Activated T-cell treated with anti-CD3 and anti-CD28 coated beads, Interleukin-2, amount 50 U/mL, for 24 hours (primary cell): ENCODE results near the gene VPS72.
A peak's percentile ranks its signal among the peaks of the same experiment; 100 is the strongest.
"Not testable (repeated sequence)": the region's sequence is repeated elsewhere in the genome, so short reads cannot be mapped to it uniquely, and the experiment has no call there.

Experiments used
- DNase-seq: peaks from one replicate; pipeline ENCODE4 v3.0.0-alpha.2; 2020
- H3K27ac Mint-ChIP-seq: 2 replicates; pipeline ENCODE4 v1.8.0; 2020; ENCODE audit warnings: mild to moderate bottlenecking, mixed read lengths
- H3K27me3 Mint-ChIP-seq: 2 replicates; pipeline ENCODE4 v1.8.0; 2020; ENCODE audit warnings: mixed read lengths
- H3K36me3 Mint-ChIP-seq: 2 replicates; pipeline ENCODE4 v1.8.0; 2020; ENCODE audit warnings: low read depth, mixed read lengths
- H3K4me1 Mint-ChIP-seq: 2 replicates; pipeline ENCODE4 v1.8.0; 2020; ENCODE audit warnings: low read depth, mixed read lengths
- H3K4me3 Mint-ChIP-seq: 2 replicates; pipeline ENCODE4 v1.8.0; 2020; ENCODE audit warnings: mild to moderate bottlenecking, moderate library complexity, mixed read lengths
- H3K9me3 Mint-ChIP-seq: 2 replicates; pipeline ENCODE4 v1.8.0; 2020; ENCODE audit warnings: mixed read lengths

The VPS72 gene, protein sequence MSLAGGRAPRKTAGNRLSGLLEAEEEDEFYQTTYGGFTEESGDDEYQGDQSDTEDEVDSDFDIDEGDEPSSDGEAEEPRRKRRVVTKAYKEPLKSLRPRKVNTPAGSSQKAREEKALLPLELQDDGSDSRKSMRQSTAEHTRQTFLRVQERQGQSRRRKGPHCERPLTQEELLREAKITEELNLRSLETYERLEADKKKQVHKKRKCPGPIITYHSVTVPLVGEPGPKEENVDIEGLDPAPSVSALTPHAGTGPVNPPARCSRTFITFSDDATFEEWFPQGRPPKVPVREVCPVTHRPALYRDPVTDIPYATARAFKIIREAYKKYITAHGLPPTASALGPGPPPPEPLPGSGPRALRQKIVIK

GRCh38 chr1:151189637-151190445 lies at the start of gene VPS72:
VPS72 (minus strand) TSS chr1:151190197; CDS start chr1:151190121, 76 bp downstream.
- peak; percentile 88 for DNase-seq
- Mint-ChIP-seq H3K4me3 (peak within 1 kb of the TSS; percentile 96), H3K27me3 (no peaks in the 10 kb centered on the region), H3K9me3 (no peaks in the 10 kb centered on the region), H3K27ac (peak within 1 kb of the TSS; percentile 96), H3K4me1 (peaks cover 27% of the 10 kb centered on the region), H3K36me3 (peaks cover 25% of the 10 kb centered on the region)

DNA sequence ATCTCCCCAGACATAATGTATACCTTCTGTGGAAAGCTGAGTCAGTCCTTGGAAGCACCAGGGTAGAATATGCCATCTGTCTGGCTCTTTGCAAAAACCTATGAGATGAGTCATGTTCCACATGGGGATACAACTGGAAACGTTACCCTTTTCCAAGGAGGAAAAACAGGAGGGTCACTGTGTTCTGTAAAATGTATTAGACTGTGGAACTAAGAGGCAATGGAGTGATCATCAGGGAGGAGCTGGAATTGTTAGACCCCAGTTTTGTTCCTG lies 48.4 kb upstream of the VPS72 start:
- no peaks in the 10 kb centered on the region for H3K9me3 Mint-ChIP-seq
- H3K27me3 Mint-ChIP-seq = no peaks in the 10 kb centered on the region
- no peak overlapping the region for H3K27ac Mint-ChIP-seq
- no peak overlapping the region for H3K4me3 Mint-ChIP-seq
- H3K4me1 Mint-ChIP-seq = peaks cover 2% of the 10 kb centered on the region
- H3K36me3 Mint-ChIP-seq = peaks cover 96% of the 10 kb centered on the region
- no peak for DNase-seq

DNA sequence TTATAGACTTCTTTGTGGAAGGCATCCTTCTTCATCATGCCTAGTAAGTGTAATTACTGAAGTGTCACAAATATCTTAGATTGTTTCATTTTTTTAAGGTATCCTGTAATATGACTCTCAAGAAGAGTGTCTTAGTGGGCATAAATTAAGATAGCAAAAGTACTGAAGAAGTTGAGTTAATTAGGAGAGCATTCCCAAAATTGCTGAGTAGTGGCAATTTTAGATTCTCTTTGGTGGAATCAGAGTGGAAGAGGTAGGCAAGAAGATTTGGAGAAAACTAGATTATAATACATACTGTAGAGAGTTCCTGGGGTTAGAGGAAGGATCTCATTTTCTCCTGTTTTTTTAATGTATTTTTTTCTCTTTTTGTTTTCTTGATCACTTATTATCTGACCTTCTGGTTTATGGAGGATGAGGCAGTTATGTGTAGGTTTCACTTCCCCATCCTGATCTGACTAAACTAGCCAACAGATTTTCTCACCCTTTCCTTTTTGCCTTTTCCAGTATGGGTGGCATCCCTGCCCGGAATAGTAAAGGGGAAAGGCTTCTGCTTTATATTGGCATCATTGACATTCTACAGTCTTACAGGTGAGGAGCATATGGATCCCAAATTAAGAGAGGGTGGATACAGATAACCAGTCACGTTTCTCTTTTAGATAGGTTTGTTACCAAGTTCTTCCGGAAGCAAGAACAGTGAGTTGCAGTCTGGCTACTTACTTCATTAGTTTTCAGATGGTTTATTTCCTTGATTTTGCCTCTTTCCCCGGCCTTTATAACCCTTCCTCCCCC lies 47.9 kb upstream of the VPS72 start:
- H3K4me1 Mint-ChIP-seq = peaks cover 2% of the 10 kb centered on the region
- H3K36me3 Mint-ChIP-seq = peaks cover 95% of the 10 kb centered on the region

DNA sequence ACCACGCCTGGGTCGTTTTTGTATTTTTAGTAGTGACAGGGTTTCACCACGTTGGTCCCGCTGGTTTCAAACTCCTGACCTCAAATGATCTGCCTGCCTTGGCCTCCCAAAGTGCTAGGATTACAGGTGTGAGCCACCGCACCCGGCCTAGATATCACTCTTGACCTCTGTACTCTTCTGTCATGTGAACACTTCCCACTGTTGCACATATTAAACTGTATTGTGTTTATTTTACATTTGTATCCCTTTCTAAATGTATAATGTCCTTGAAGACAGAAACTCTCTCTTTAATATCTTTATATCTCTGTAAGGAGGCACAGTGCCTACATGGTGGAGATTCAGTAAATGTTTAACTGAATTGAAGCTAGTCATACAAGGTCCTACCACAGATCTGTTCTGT lies 45.2 kb upstream of the VPS72 start:
- H3K9me3 Mint-ChIP-seq = no peaks in the 10 kb centered on the region
- peak overlapping the region; percentile 1 for H3K27ac Mint-ChIP-seq
- H3K27me3 Mint-ChIP-seq = no peaks in the 10 kb centered on the region
- H3K4me1 Mint-ChIP-seq = peaks cover 2% of the 10 kb centered on the region
- no peak overlapping the region for H3K4me3 Mint-ChIP-seq
- DNase-seq = peak; percentile 2
- H3K36me3 Mint-ChIP-seq = peaks cover 97% of the 10 kb centered on the region

More for the DNA sequence above, 47.9 kb upstream of the VPS72 start:
- Mint-ChIP-seq H3K4me3 (no peak overlapping the region), H3K27ac (peak overlapping the region; percentile 6), H3K27me3 (no peaks in the 10 kb centered on the region), H3K9me3 (no peaks in the 10 kb centered on the region)
- no peak for DNase-seq

DNA sequence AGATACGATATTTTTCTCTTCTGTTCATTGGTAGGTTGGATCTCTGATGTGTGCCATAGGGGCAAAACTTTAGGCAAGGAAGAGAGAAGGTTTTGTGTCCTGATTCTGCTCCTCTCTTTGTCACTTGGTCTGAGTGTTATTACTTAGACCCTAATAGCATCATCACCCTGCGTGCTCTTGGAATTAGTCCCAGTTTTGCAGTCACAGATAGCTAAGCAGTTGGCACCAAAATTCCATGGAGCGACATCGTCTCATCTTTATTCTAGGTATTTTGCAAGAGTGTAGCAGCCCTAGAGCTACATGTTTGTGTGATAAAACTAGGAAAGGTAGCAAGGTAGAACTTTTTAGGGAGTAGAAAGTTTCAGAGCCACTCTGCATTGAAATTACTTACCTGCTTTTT lies 32.1 kb upstream of the VPS72 start:
- no peaks in the 10 kb centered on the region for H3K9me3 Mint-ChIP-seq
- no peaks in the 10 kb centered on the region for H3K27me3 Mint-ChIP-seq

GRCh38 chr1:151221616-151222015 lies 31.6 kb upstream of the VPS72 start:
- Mint-ChIP-seq H3K9me3 (no peaks in the 10 kb centered on the region), H3K27ac (peak overlapping the region; percentile 44), H3K4me1 (peaks cover 13% of the 10 kb centered on the region), H3K36me3 (peaks cover 64% of the 10 kb centered on the region), H3K4me3 (no peak overlapping the region), H3K27me3 (no peaks in the 10 kb centered on the region)
- DNase-seq = no peak

More for the DNA sequence above, 32.1 kb upstream of the VPS72 start:
- H3K27ac Mint-ChIP-seq = peak overlapping the region; percentile 2
- no peak for DNase-seq
- no peak overlapping the region for H3K4me3 Mint-ChIP-seq
- peaks cover 67% of the 10 kb centered on the region for H3K36me3 Mint-ChIP-seq
- H3K4me1 Mint-ChIP-seq = peaks cover 12% of the 10 kb centered on the region

DNA sequence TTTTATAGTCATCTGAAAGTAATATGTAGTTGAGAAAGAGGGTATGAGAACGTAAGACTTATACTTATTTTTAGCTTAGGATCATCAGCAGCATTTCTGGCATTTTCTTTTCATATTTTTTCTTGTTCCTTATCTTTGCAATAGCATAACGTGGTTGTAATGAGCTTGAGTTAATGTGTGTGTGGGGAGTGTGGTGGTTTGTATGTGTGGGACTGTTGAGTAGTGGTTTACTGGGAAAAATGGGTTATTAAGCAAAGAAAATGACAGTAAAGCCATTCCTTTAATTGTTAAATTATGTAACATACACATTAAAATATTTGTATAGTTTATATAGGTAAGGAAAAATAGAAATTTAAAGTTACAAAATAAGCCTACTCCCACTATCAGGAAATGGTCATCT lies 23.6 kb upstream of the VPS72 start:
- H3K27me3 Mint-ChIP-seq = no peaks in the 10 kb centered on the region
- H3K36me3 Mint-ChIP-seq = peaks cover 74% of the 10 kb centered on the region
- no peaks in the 10 kb centered on the region for H3K9me3 Mint-ChIP-seq
- H3K27ac Mint-ChIP-seq = peak overlapping the region; percentile 57
- peaks cover 36% of the 10 kb centered on the region for H3K4me1 Mint-ChIP-seq
- no peak overlapping the region for H3K4me3 Mint-ChIP-seq
- no peak for DNase-seq

GRCh38 chr1:151211972-151212705 lies 22.1 kb upstream of the VPS72 start:
- Mint-ChIP-seq H3K27ac (peak overlapping the region; percentile 88), H3K4me3 (peak overlapping the region; percentile 18), H3K27me3 (no peaks in the 10 kb centered on the region), H3K9me3 (no peaks in the 10 kb centered on the region), H3K36me3 (peaks cover 78% of the 10 kb centered on the region), H3K4me1 (peaks cover 32% of the 10 kb centered on the region)
- DNase-seq = no peak

GRCh38 chr1:151210830-151211229 lies 20.8 kb upstream of the VPS72 start:
- Mint-ChIP-seq H3K36me3 (peaks cover 83% of the 10 kb centered on the region), H3K4me3 (no peak overlapping the region), H3K27ac (peak overlapping the region; percentile 8), H3K4me1 (peaks cover 31% of the 10 kb centered on the region), H3K9me3 (no peaks in the 10 kb centered on the region), H3K27me3 (no peaks in the 10 kb centered on the region)
- DNase-seq = no peak

DNA sequence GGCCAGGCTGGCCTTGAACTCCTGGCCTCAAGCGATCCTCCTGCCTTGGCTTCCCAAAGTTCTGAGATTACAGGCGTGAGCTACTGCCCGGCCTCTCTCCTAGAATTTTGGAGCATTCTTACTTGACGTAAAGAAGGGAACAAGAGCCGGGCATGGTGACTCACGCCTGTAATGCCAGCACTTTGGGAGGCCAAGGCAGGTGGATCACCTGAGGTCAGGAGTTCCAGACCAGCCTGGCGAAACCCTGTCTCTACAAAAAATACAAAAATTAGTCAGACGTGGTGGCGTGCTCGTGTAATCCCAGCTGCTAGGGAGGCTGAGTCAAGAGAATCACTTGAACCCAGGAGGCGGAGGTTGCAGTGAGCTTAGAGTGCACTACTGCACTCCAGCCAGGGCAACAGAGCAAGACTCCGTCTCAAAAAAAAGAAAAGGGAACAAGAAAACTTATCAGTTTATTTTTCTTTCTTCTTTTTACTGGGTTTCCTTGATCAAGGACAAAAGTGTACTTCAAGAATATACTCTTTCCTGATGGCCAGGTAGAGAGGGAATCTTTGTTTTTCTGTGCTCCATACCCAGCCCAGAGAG lies 15.5 kb upstream of the VPS72 start:
- H3K4me3 Mint-ChIP-seq, DNase-seq, H3K27me3 Mint-ChIP-seq, H3K9me3 Mint-ChIP-seq: not testable (repeated sequence)
- Mint-ChIP-seq H3K36me3 (peaks cover 85% of the 10 kb centered on the region), H3K4me1 (peaks cover 35% of the 10 kb centered on the region), H3K27ac (peak overlapping the region; percentile 50)

DNA sequence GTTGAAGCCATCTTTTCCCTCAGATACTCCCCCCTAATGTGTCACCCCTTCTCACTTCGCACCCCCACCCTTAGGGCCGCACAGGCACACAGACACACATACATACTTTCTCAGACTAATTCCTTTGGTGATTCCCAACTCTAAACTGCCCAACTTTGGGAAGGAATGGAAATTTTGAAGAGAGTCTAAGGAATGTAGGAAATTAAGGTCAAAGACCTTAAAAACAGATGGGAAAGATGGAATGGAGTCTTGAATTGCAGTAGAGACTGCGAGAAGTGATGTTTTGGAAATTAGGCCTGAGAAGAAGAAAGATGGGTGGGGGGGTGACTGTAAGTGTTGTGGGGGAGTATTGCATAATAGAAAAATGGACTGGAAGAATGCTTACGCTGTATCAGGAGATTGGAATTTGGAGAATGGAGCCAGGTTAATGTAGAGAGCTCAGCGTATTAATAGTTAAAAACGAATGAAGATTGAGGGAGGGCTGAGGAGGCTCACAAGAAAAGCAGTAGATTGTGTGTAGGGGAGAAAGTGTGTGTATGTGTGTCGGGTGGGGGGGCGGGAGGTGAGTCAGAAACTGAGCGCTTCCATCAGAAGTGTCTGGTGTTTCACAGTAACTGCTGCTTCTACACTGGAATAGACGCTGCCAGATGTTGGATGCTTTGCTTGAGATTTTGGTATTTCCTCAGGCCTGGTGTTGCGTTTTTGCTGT lies 10.0 kb upstream of the VPS72 start:
- Mint-ChIP-seq H3K27me3 (no peaks in the 10 kb centered on the region), H3K27ac (peak overlapping the region; percentile 98), H3K36me3 (peaks cover 56% of the 10 kb centered on the region), H3K4me3 (peak overlapping the region; percentile 92), H3K4me1 (peaks cover 49% of the 10 kb centered on the region), H3K9me3 (no peaks in the 10 kb centered on the region)
- DNase-seq = no peak

DNA sequence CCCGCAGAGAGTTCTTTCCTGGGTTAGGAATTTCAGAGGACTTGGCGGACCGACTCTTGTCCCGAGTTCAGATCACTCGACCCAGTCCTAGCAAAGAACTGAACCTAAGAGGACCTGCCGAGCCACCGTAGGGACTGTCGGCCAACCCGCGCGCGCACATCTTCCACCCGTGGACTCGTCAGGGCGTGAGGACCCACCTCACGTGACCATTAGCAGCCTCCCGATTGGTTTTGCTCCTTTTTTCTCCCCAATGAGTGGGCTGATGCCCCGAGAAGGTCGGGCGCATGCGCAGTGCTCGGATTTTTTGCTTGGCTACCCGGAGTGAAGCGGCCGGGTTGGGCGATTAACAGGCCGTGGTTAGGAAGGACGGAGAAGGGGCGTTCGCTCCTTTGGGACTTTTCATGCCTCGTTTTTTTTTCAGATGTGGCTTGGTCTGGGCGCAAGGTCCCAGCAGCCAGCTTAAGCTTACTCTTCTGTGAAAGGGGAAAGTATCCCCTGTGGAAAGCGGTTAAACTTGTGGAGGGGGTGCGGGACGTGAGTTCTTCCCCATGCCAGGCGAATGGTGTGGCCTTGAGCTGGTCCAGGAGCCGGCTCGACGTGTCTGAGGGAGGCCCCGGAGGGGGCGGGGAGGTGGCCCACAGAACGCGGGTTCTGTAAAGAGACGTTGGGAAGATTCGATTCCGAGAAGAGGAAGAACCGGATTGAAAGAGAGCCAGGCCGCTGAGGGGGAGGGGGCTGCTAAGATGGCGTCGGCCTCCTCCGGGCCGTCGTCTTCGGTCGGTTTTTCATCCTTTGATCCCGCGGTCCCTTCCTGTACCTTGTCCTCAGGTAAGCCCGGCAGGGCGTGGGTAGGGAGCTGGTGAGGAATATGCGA lies 8.5 kb upstream of the VPS72 start, which contains the start of gene PIP5K1A:
PIP5K1A (plus strand) TSS at position 299 of the 874 bp plus-strand sequence; CDS start at position 744, 445 bp downstream.
- peak within 1 kb of the TSS; percentile 98 for H3K27ac Mint-ChIP-seq
- H3K36me3 Mint-ChIP-seq = peaks cover 41% of the 10 kb centered on the region
- no peaks in the 10 kb centered on the region for H3K27me3 Mint-ChIP-seq
- peak within 1 kb of the TSS; percentile 92 for H3K4me3 Mint-ChIP-seq
- no peaks in the 10 kb centered on the region for H3K9me3 Mint-ChIP-seq
- H3K4me1 Mint-ChIP-seq = peaks cover 41% of the 10 kb centered on the region
- peak; percentile 96 for DNase-seq
